HepG2 (cell line): ENCODE measurements around the gene NOC2L. TPM values are rescaled to one million over a fixed set of nuclear protein-coding genes. Genes with fewer than 3 reads are reported as not detected.

Source experiments
- DMAP1 ChIP-seq: IDR thresholded peaks from 2 replicates; pipeline ENCODE4 v1.6.1; 2016
- GZF1 ChIP-seq: sonication (generic); formaldehyde crosslinking; IDR thresholded peaks from 2 replicates; pipeline ENCODE4 v1.5.1; 2020; ENCODE audit warnings: mild to moderate bottlenecking, missing genetic modification reagents
- HIVEP1 ChIP-seq: sonication (generic); formaldehyde crosslinking; IDR thresholded peaks from 2 replicates; pipeline ENCODE4 v1.4.0; 2020; ENCODE audit warnings: mild to moderate bottlenecking, missing genetic modification reagents
- NFATC3 ChIP-seq: sonication (generic); formaldehyde crosslinking; IDR thresholded peaks from 2 replicates; pipeline ENCODE4 v1.5.1; 2020; ENCODE audit warnings: mild to moderate bottlenecking, missing genetic modification reagents
- NR2F1 ChIP-seq, 2 experiments: fragments of 450-650 bp in 1 of 2; formaldehyde crosslinking in 1 of 2; IDR thresholded peaks; 2 replicates each; pipeline versions ENCODE4 v1.5.0 to v1.6.1; 2016 to 2020; ENCODE audit warnings: mild to moderate bottlenecking in 1 of 2, missing compliant biosample characterization in 1 of 2, missing genetic modification reagents in 1 of 2, moderate library complexity in 1 of 2
- ZBTB4 ChIP-seq: sonication (generic); formaldehyde crosslinking; IDR thresholded peaks from 2 replicates; pipeline ENCODE4 v1.4.0; 2020; ENCODE audit warnings: missing genetic modification reagents, mild to moderate bottlenecking, borderline replicate concordance
- ZNF557 ChIP-seq: sonication (generic); formaldehyde crosslinking; IDR thresholded peaks from 2 replicates; pipeline ENCODE4 v1.4.0; 2020; ENCODE audit warnings: missing genetic modification reagents
- polyA plus RNA-seq, 8 experiments: library from polyadenylated mRNA; depleted of rRNA in 3 of 8; stranded (reverse) in 7 of 8; unstranded in 1 of 8; fragments of >200 nt; fragmentation: Illumina TruSeq in 4 of 8; extraction: Trizol in 4 of 8; gene quantifications; 2 replicates each; pipeline versions ENCODE4 v1.2.1 to v1.2.3, GENCODE V29; 2011 to 2016; ENCODE audit warnings: low read depth in 4 of 8, missing spikeins in 1 of 8, mixed read lengths in 1 of 8; ENCODE audit not compliant: insufficient read depth in 1 of 8
- total RNA-seq, 5 experiments: library from RNA; depleted of rRNA; stranded (reverse); fragments of >200 nt; fragmentation: Illumina TruSeq; extraction: Trizol; gene quantifications; 2 replicates each; pipeline ENCODE4 v1.2.3, GENCODE V29; 2016; ENCODE audit warnings: low read depth in 1 of 5
- TF ChIP-seq, protein P1 (sequence below): IDR thresholded peaks from 2 replicates; pipeline ENCODE4 v1.4.0; 2020; ENCODE audit warnings: mild to moderate bottlenecking, missing genetic modification reagents
- TF ChIP-seq, protein P2 (sequence below): IDR thresholded peaks from 2 replicates; pipeline ENCODE4 v1.6.1; 2016; ENCODE audit warnings: missing genetic modification reagents, missing compliant biosample characterization
- TF ChIP-seq, protein P3 (sequence below): IDR thresholded peaks from 2 replicates; pipeline ENCODE4 v1.6.1; 2016
- TF ChIP-seq, protein P4 (sequence below), 2 experiments: sonication (generic) in 1 of 2; formaldehyde crosslinking in 1 of 2; IDR thresholded peaks; 2 replicates each; pipeline versions ENCODE4 v1.4.0 to v1.6.1; 2018 to 2020; ENCODE audit warnings: missing genetic modification reagents in 2 of 2, borderline replicate concordance in 1 of 2, low read depth in 1 of 2, mild to moderate bottlenecking in 1 of 2, missing biosample characterization in 1 of 2
- TF ChIP-seq, protein P5 (sequence below): sonication (generic); formaldehyde crosslinking; IDR thresholded peaks from 2 replicates; pipeline ENCODE4 v1.4.0; 2020; ENCODE audit warnings: low read depth, missing genetic modification reagents

NOC2L gene
- total and polyA plus RNA-seq, 2 of the 13 experiments (the other 11 are each of a cell fraction or from before 2014, with no cell fraction given): 32.0 to 103 TPM

DNA sequence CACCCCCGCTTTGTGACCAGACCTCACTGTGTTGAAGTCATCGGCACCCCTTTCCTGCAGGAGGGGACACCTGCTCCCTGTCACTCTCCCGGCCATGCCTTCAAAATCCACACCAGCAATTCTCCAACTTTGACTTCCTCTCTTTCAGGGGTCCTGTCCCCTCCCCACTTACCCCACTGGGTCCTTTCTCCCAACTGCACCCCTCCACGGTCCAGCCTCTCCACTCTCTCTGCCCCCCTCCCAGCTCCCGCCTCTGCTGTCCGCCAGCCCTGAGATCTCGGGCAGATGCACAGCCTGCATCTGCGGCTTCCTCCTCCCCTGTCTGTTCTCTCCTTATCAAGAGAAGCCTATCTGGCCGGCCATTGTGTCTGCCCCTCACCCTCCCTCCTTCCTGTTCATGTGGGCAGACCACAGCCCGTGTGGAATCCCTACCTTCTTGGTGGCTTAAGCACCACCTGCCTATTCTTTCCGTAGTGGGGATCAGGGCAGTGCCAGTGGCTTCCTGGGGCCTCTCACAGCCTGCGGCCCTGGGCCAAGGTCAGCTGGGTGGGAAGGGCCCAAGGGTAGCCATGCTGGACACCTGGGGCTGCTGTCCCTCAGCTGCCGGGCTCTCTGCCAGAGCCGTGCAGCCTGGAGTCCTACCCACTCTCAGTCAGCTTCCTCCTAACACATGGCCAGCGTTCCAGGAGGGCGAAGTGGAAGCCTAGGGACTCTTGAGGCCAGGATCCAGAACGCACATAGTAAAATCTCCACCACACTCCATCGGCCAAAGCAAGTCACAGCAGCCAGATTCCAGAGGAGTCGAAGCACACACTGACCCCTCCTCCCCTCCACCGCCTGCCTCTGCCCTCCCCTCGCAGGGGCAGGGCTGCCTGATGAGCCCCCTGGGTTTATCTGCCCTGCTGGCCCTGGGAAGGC, 46.0 kb upstream of the NOC2L start (continued):
- peak; percentile 58 for TF ChIP-seq ZBTB4 (CRISPR knock-in tag)
- TF ChIP-seq GZF1 (CRISPR knock-in tag): no peak
- TF ChIP-seq, protein P1, sequence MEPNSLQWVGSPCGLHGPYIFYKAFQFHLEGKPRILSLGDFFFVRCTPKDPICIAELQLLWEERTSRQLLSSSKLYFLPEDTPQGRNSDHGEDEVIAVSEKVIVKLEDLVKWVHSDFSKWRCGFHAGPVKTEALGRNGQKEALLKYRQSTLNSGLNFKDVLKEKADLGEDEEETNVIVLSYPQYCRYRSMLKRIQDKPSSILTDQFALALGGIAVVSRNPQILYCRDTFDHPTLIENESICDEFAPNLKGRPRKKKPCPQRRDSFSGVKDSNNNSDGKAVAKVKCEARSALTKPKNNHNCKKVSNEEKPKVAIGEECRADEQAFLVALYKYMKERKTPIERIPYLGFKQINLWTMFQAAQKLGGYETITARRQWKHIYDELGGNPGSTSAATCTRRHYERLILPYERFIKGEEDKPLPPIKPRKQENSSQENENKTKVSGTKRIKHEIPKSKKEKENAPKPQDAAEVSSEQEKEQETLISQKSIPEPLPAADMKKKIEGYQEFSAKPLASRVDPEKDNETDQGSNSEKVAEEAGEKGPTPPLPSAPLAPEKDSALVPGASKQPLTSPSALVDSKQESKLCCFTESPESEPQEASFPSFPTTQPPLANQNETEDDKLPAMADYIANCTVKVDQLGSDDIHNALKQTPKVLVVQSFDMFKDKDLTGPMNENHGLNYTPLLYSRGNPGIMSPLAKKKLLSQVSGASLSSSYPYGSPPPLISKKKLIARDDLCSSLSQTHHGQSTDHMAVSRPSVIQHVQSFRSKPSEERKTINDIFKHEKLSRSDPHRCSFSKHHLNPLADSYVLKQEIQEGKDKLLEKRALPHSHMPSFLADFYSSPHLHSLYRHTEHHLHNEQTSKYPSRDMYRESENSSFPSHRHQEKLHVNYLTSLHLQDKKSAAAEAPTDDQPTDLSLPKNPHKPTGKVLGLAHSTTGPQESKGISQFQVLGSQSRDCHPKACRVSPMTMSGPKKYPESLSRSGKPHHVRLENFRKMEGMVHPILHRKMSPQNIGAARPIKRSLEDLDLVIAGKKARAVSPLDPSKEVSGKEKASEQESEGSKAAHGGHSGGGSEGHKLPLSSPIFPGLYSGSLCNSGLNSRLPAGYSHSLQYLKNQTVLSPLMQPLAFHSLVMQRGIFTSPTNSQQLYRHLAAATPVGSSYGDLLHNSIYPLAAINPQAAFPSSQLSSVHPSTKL (CRISPR knock-in tag): peak; percentile 38; the same call in 1 of the 2 replicates
- TF ChIP-seq ZNF557: no peak
- TF ChIP-seq, protein P2, sequence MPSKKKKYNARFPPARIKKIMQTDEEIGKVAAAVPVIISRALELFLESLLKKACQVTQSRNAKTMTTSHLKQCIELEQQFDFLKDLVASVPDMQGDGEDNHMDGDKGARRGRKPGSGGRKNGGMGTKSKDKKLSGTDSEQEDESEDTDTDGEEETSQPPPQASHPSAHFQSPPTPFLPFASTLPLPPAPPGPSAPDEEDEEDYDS (CRISPR knock-in tag): 0 out of 2 replicates have a peak, but pooled peaks have one; percentile 53
- TF ChIP-seq, protein P3, sequence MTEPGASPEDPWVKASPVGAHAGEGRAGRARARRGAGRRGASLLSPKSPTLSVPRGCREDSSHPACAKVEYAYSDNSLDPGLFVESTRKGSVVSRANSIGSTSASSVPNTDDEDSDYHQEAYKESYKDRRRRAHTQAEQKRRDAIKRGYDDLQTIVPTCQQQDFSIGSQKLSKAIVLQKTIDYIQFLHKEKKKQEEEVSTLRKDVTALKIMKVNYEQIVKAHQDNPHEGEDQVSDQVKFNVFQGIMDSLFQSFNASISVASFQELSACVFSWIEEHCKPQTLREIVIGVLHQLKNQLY (CRISPR knock-in tag): no peak
- TF ChIP-seq DMAP1 (CRISPR knock-in tag): 0 out of 2 replicates have a peak, but pooled peaks have one; percentile 63
- TF ChIP-seq NFATC3: 0 out of 2 replicates have a peak, but pooled peaks have one; percentile 17
- TF ChIP-seq NR2F1 (CRISPR knock-in tag; IDR thresholded peaks at IDR 0.05): 0 out of 4 replicates have a peak, but pooled peaks of 1 of the 2 experiments have one; percentile 18
- TF ChIP-seq, protein P4, sequence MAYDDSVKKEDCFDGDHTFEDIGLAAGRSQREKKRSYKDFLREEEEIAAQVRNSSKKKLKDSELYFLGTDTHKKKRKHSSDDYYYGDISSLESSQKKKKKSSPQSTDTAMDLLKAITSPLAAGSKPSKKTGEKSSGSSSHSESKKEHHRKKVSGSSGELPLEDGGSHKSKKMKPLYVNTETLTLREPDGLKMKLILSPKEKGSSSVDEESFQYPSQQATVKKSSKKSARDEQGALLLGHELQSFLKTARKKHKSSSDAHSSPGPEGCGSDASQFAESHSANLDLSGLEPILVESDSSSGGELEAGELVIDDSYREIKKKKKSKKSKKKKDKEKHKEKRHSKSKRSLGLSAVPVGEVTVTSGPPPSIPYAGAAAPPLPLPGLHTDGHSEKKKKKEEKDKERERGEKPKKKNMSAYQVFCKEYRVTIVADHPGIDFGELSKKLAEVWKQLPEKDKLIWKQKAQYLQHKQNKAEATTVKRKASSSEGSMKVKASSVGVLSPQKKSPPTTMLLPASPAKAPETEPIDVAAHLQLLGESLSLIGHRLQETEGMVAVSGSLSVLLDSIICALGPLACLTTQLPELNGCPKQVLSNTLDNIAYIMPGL (CRISPR knock-in tag; IDR thresholded peaks at IDR 0.05; ENCODE audit: borderline replicate concordance in 1 of 2, low read depth in 1 of 2): peak in 1 of 2 experiments; percentile 59; a peak in 1 of 4 replicates
- TF ChIP-seq, protein P5, sequence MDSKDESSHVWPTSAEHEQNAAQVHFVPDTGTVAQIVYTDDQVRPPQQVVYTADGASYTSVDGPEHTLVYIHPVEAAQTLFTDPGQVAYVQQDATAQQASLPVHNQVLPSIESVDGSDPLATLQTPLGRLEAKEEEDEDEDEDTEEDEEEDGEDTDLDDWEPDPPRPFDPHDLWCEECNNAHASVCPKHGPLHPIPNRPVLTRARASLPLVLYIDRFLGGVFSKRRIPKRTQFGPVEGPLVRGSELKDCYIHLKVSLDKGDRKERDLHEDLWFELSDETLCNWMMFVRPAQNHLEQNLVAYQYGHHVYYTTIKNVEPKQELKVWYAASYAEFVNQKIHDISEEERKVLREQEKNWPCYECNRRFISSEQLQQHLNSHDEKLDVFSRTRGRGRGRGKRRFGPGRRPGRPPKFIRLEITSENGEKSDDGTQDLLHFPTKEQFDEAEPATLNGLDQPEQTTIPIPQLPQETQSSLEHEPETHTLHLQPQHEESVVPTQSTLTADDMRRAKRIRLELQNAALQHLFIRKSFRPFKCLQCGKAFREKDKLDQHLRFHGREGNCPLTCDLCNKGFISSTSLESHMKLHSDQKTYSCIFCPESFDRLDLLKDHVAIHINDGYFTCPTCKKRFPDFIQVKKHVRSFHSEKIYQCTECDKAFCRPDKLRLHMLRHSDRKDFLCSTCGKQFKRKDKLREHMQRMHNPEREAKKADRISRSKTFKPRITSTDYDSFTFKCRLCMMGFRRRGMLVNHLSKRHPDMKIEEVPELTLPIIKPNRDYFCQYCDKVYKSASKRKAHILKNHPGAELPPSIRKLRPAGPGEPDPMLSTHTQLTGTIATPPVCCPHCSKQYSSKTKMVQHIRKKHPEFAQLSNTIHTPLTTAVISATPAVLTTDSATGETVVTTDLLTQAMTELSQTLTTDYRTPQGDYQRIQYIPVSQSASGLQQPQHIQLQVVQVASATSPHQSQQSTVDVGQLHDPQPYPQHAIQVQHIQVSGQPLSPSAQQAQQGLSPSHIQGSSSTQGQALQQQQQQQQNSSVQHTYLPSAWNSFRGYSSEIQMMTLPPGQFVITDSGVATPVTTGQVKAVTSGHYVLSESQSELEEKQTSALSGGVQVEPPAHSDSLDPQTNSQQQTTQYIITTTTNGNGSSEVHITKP (CRISPR knock-in tag): peak; percentile 66; the same call in 1 of the 2 replicates
- TF ChIP-seq HIVEP1 (CRISPR knock-in tag): peak; percentile 13; the same call in 1 of the 2 replicates
